ENCODE measurements around the gene NDUFA3.

GRCh38 chr19:54142166-54142780, 39.6 kb downstream of the NDUFA3 start:
- TF ChIP-seq EZH2 (IDR thresholded peaks at IDR 0.05) (no peak), POLR2AphosphoS5 (IDR thresholded peaks at IDR 0.05; ENCODE audit: borderline replicate concordance, low read depth, low read length) (no peak), FOXP2 (optimal IDR thresholded peaks at IDR 0.05; ENCODE audit: control extremely low read depth, extremely low read length, insufficient read depth) (no peak)
